ENCODE results near the gene TAF8.
A peak's percentile ranks its signal among the peaks of the same experiment; 100 is the strongest.
"Not testable (repeated sequence)": the region's sequence is repeated elsewhere in the genome, so short reads cannot be mapped to it uniquely, and the experiment has no call there.

TAF8 gene

GRCh38 chr6:42029062-42029685 lies 21.1 kb upstream of the TAF8 start:
- DNase-seq: no peak

GRCh38 chr6:42029881-42030280 lies 20.4 kb upstream of the TAF8 start:
- no peak for DNase-seq

- DNase-seq: peak in 1 of 2 donors; percentile 29
Observed at GRCh38 chr6:42030585-42031506, 19.5 kb upstream of the TAF8 start.

GRCh38 chr6:42032366-42032765 lies 18.0 kb upstream of the TAF8 start:
- DNase-seq: no peak

GRCh38 chr6:42037669-42038068 lies 12.7 kb upstream of the TAF8 start:
- not testable (repeated sequence) for DNase-seq

- no peak for DNase-seq
Observed at GRCh38 chr6:42038163-42038562, 12.2 kb upstream of the TAF8 start.

- no peak for DNase-seq
Observed at GRCh38 chr6:42038811-42039408, 11.4 kb upstream of the TAF8 start.

- no peak for DNase-seq
Observed at GRCh38 chr6:42040856-42041480, 9.4 kb upstream of the TAF8 start.

- no peak for DNase-seq
Observed at GRCh38 chr6:42041481-42042053, 8.8 kb upstream of the TAF8 start.

GRCh38 chr6:42042108-42042507 lies 8.2 kb upstream of the TAF8 start:
- no peak for DNase-seq

- peak; percentile 78 to 88 for DNase-seq
Observed at GRCh38 chr6:42043787-42044475, 6.4 kb upstream of the TAF8 start.

GRCh38 chr6:42045538-42046460 lies 4.5 kb upstream of the TAF8 start:
- peak in 1 of 2 donors; percentile 86 for DNase-seq

GRCh38 chr6:42046464-42047212 lies 3.7 kb upstream of the TAF8 start:
- no peak for DNase-seq

- no peak for DNase-seq
Observed at GRCh38 chr6:42047213-42047590, 3.1 kb upstream of the TAF8 start.

GRCh38 chr6:42047790-42048405 lies 2.4 kb upstream of the TAF8 start:
- DNase-seq: no peak

GRCh38 chr6:42049116-42049809 lies 1.1 kb upstream of the TAF8 start:
- DNase-seq: no peak

GRCh38 chr6:42049948-42050296 lies 402 bp upstream of the TAF8 start:
- DNase-seq: no peak

GRCh38 chr6:42051268-42051653 lies 937 bp downstream of the TAF8 start:
- DNase-seq: no peak

- no peak for DNase-seq
Observed at GRCh38 chr6:42053601-42054000, 3.3 kb downstream of the TAF8 start.

GRCh38 chr6:42059743-42060142 lies 9.4 kb downstream of the TAF8 start:
- DNase-seq: no peak

Measured in bone marrow (tissue), 2 donors.